ENCODE data around the gene ACR. TPM values are rescaled to one million over a fixed set of nuclear protein-coding genes. Genes with fewer than 3 reads are reported as not detected.
A peak's percentile ranks its signal among the peaks of the same experiment; 100 is the strongest.

ACR gene
- 2.2 TPM for total RNA-seq

GRCh38 chr22:50737728-50738648 is at the start of gene ACR:
Gene ACR, plus strand, starts transcription at chr22:50738204. Its CDS starts 32 bp downstream, at chr22:50738236.
- no peak for DNase-seq (ENCODE audit: low read depth in 2 of 3, low spot score in 2 of 3)

DNA sequence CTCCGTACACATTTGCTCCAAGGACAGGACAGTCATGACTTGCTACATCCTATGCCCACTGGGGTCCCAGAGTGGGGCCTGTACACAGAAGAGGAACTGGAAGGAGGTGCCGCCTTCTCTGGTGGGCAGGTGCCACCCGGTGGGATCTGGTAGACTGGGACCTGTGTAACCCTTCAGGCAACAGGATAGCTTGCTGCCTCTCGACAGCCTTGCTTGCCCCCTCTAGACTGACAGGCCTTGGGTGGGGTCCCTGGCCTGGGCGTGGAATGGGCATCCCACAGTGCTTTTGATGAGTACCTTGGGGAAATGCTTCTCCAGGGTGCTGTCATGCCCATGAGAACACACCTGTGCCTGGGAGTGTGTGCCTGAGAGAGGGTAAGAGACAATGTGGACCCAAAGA is 49.6 kb upstream of the ACR start:
- DNase-seq (ENCODE audit: low read depth in 2 of 3, low spot score in 2 of 3) = no peak

GRCh38 chr22:50691521-50691920 is 46.5 kb upstream of the ACR start:
- DNase-seq (ENCODE audit: low read depth in 2 of 3, low spot score in 2 of 3) = peak in 2 of 3 donors; percentile 55 to 82

- DNase-seq (ENCODE audit: low read depth in 2 of 3, low spot score in 2 of 3) = no peak
Measured at GRCh38 chr22:50693462-50693861, 44.5 kb upstream of the ACR start.

GRCh38 chr22:50694099-50694605 is 43.9 kb upstream of the ACR start:
- DNase-seq (ENCODE audit: low read depth in 2 of 3, low spot score in 2 of 3) = no peak

DNA sequence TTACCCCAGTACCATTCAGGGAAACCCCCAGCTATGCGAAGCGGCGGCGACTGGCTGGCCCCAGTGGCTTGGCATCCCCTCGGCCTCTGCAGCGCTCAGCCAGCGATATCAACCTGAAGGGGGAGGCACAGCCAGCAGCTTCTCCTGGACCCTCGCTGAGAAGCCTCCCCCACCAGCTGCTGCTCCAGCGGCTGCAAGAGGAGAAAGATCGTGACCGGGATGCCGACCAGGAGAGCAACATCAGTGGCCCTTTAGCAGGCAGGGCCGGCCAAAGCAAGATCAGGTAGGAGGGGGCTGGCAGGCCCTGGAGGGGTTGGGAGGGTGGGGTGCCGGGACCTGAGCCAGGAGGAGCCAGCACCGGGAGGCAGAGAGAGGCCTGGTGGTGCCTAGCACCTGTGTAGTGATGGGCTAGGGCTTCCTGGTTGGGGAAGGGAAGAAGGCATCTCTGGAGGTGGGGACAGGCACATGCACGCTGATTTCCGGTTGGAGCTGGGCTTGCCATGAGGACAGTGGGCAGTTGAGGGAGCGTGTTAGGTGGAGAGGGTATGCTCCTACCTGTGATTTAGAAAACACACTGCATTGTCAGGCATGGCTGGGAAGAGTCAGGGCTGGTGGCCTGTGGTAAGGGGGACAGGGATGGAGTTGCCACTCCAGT is 43.1 kb upstream of the ACR start:
- DNase-seq (ENCODE audit: low read depth in 2 of 3, low spot score in 2 of 3) = no peak

DNA sequence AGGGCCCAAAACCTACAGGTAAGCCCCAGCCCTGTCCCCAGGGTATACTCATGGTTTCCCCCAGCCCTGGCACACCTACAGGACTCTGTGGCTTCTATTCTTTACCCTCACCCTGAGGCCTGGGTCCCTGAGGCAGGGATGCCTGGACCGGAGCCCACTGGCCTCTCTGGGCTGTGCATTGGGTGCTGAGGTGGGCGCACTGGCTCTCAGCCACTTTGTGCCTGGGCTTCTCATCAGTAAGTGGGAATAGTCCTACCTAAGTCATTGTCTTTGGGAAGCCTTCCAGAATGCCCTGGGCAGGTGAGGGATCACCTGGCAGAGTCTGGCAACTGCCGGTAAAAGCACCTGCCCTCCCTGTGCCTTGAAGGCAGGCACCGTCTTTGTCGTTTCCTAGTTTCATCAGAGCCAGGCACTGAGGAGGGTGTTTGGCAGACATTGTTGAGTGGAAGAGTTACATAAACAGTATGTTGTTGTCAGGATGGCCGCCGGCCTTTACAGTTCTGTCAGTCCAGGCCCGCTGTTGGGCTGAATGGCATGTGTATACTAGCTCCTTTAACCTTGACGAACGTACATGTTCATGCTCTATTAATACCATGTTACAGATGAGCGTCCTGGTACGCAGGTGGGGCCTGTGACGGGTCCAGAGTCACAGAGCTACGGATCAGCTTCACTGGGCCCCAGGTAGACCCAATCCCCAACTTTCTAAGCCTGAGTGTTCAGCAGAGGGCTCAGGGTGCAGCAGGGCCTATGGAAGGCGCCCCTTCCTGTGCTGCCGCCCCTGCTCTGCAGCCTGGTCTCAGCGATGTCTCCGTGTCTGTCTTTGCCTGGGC is 42.4 kb upstream of the ACR start:
- no peak for DNase-seq (ENCODE audit: low read depth in 2 of 3, low spot score in 2 of 3)

GRCh38 chr22:50696251-50696798 is 41.7 kb upstream of the ACR start:
- DNase-seq (ENCODE audit: low read depth in 2 of 3, low spot score in 2 of 3) = no peak

- no peak for DNase-seq (ENCODE audit: low read depth in 2 of 3, low spot score in 2 of 3)
Measured at GRCh38 chr22:50696799-50697561, 41.0 kb upstream of the ACR start.

DNA sequence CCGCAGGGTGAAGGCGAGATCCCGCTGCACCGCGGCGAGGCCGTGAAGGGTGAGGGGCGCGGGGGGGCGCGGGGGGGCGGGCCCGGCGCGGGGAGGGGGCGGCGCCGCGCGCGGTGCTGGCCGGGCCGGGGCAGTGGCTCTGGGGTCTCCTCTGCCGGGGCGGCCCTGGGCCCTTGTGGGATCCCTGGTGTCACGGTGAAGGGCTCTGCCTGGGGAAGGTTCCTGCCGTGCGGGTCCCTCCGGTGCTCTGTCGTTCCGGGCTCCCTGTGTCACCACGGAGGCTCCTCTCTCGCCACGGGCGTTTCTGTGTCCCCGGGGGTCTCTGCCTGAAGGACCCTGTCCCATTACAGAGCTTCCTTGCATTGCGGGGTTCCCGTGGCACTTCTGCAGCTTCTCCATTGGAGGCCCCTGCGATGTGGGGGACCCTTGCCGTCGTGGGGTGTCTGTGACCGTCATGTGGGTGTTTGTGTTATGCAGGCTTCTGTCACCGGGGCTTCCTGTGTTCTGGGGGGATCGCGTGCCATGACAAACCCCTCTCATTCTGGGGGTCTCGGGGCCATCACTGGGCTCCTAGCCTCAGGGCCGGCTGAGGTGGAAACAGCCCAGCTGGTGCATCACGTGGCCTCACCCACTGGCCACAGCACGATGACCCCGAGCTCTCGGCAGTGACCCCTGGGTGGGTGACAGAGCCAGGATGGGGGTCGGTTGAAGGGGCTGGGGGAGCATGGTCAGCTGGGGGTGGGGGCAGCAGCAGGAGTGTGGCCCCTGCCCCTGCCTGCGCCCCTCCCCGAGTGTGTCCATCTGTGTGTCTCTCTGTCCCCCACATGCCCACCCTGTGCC is 40.1 kb upstream of the ACR start:
- no peak for DNase-seq (ENCODE audit: low read depth in 2 of 3, low spot score in 2 of 3)

DNA sequence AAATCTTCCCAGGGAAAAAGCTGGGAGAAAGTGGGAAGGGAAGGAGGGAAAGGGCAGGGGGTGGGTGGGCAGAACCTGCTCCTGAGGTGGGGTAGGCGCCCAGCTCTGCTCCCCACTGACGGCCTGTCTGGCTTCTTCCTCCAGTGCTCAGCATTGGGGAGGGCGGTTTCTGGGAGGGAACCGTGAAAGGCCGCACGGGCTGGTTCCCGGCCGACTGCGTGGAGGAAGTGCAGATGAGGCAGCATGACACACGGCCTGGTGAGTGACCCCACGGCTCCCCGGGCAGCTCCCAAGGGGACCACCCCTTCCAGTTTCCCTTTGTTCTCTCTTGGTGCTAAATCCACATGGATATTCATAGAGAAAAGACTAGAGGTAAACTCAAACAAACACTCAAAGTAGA is 39.5 kb upstream of the ACR start:
- DNase-seq (ENCODE audit: low read depth in 2 of 3, low spot score in 2 of 3) = no peak

DNA sequence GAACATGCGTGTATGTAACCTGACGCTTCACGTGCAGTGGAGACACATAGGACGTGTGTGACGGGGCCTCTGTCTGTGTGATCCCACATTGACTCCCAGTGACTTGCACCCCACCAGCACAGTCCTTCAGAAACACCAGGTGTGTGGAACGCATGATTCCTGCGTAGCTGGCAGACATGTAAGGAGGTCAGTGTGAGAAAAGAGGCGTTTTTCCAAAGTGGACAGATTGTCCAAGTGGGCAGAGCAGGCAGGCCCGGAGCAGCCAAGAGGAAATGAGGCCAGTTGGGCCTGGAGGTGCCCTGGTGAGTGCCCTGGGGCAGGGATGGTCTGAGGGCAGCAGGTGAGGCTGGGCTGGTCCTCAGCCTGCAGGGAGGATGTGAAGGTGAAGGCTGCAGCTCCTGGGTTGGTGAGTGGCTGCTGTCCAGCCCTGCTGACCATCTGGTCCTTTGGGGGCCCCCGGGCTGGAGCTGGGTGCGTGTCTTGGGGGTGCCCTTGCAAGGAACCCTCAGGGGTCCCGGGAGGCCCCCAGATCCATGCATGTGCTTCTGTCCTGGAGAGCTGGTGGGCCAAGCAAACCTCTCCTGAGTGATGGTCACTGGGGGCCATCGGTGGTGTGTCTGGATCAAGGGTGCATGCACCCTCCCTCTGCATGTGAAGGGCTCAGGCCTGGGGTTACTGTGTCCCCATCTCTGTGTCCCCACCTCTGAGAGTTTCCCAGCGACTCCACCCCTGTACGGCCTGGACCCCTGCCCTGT is 38.8 kb upstream of the ACR start:
- DNase-seq (ENCODE audit: low read depth in 2 of 3, low spot score in 2 of 3) = no peak

DNA sequence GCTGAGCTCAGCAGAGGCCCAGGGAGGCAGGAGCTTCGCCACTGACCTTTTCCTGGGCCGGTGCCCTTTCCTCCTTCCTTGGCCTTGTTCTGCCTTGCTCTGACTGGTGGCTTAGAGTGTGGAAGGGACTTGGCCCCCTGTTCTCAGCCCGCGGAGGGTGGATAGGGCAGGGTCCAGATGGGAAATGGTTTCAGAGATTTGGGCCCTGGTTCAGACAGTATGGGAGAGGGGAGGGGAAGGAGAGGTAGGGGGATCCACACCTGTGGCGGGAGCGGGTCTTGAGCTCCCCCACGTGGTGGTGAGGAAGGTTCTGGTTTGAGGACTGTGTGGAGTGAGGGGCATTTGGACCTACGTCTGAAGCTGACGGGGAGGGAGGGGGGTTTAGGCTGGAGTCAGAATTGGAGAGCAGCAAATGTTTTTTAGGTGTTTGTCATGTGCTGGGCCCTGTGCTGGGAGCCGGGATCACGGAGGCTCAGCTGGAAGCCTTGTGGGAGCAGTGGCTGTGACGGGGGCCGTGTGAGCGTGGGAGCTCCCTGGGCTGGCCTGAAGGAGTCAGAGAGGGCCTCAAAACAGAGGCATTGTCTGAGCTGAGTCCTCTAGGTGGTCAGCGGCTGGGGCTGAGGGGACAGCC is 38.1 kb upstream of the ACR start:
- DNase-seq (ENCODE audit: low read depth in 2 of 3, low spot score in 2 of 3) = no peak

GRCh38 chr22:50700387-50701075 is 37.5 kb upstream of the ACR start:
- DNase-seq (ENCODE audit: low read depth in 2 of 3, low spot score in 2 of 3) = no peak

GRCh38 chr22:50701076-50701419 is 37.0 kb upstream of the ACR start:
- DNase-seq (ENCODE audit: low read depth in 2 of 3, low spot score in 2 of 3) = no peak

GRCh38 chr22:50701428-50702154 is 36.4 kb upstream of the ACR start:
- no peak for DNase-seq (ENCODE audit: low read depth in 2 of 3, low spot score in 2 of 3)

- DNase-seq (ENCODE audit: low read depth in 2 of 3, low spot score in 2 of 3) = no peak
Measured at GRCh38 chr22:50702261-50702671, 35.7 kb upstream of the ACR start.

Data from hematopoietic multipotent progenitor cell (in vitro differentiated cells).